HepG2 (cell line): ENCODE data around the gene SMYD4. TPM values are rescaled to one million over a fixed set of nuclear protein-coding genes. Genes with fewer than 3 reads are reported as not detected.
A peak's percentile ranks its signal among the peaks of the same experiment; 100 is the strongest.

Experiments used
- ATAC-seq: fragments of 200-7000 bp; cut with Tn5 transposase; 3 replicates; pipeline ENCODE4 v1.9.1; 2020; ENCODE audit warnings: mild to moderate bottlenecking, moderate library complexity
- BruUV-seq: library from RNA; stranded (reverse); fragments of 400-500 nt; replicated peaks from 2 replicates; lab custom pipeline; 2021; lab: Mats Ljungman, UMichigan
- CTCF ChIA-PET: fragments of 300-600 bp; formaldehyde crosslinking; extraction: SDS; loops from one replicate; lab custom pipeline; 2021; ENCODE audit warnings: low total read pairs, inconsistent platforms, low intra/inter-chr PET ratio; lab: Yijun Ruan, JAX
- POLR2A ChIA-PET: fragments of 350-600 bp; sonication (Branson Sonifier 250); formaldehyde crosslinking; loops from one replicate; lab custom pipeline; 2020; ENCODE audit warnings: antibody characterized with exemption, inconsistent platforms; lab: Yijun Ruan, JAX
- DNase-seq: peaks from one replicate; pipeline ENCODE4 v3.0.0-alpha.2; 2015; ENCODE audit warnings: low spot score
- FAIRE-seq: peaks from 3 replicates; lab custom pipeline; 2011; peaks lifted over from hg19 to GRCh38; lab: Jason Lieb, UNC
- H2AFZ ChIP-seq: one replicate; pipeline ENCODE4 v1.6.1; 2011; ENCODE audit warnings: low read length, inconsistent platforms
- H3K27ac ChIP-seq: fragments of 300-600 bp; 3 replicates; pipeline ENCODE4 v1.8.0; 2011; ENCODE audit warnings: mixed run types, mild to moderate bottlenecking, mixed read lengths, low read length, inconsistent platforms; ENCODE audit not compliant: insufficient read depth; ENCODE audit errors: extremely low read length
- H3K27me3 ChIP-seq, 2 experiments: fragments of 200-600 bp in 1 of 2; 2 replicates in 1 of 2; 3 replicates in 1 of 2; pipeline versions ENCODE4 v1.6.0 to v1.8.0; 2011; ENCODE audit warnings: low read length in 2 of 2, mild to moderate bottlenecking in 2 of 2, moderate library complexity in 2 of 2, inconsistent platforms in 1 of 2; ENCODE audit not compliant: insufficient read depth in 2 of 2, control insufficient read depth in 1 of 2
- H3K36me3 ChIP-seq, 2 experiments: fragments of 200-600 bp in 1 of 2; replicated peaks in 1 of 2; 2 replicates in 1 of 2; 3 replicates in 1 of 2; pipeline versions ENCODE4 v1.5.1 to v1.8.0; 2011; ENCODE audit warnings: low read length in 2 of 2, inconsistent platforms in 1 of 2; ENCODE audit not compliant: insufficient read depth in 2 of 2, control insufficient read depth in 1 of 2
- H3K4me1 ChIP-seq: 2 replicates; pipeline ENCODE4 v1.5.1; 2012; ENCODE audit warnings: low read length, inconsistent platforms; ENCODE audit not compliant: insufficient read depth
- H3K4me2 ChIP-seq: 2 replicates; pipeline ENCODE4 v1.6.0; 2011; ENCODE audit warnings: low read depth, low read length, inconsistent platforms
- H3K4me3 ChIP-seq, 3 experiments: fragments of 200-600 bp in 1 of 3; sonication (generic), shearing (Covaris generic) in 1 of 3; replicated peaks in 1 of 3; 2 replicates each; pipeline ENCODE4 v1.5.1; 2011 to 2016; ENCODE audit warnings: low read length in 3 of 3, inconsistent platforms in 2 of 3, low read depth in 2 of 3, mild to moderate bottlenecking in 2 of 3, control low read depth in 1 of 3, mixed read lengths in 1 of 3; ENCODE audit not compliant: insufficient read depth in 1 of 3
- H3K79me2 ChIP-seq: one replicate; pipeline ENCODE4 v1.6.1; 2011; ENCODE audit warnings: low read length, inconsistent platforms; ENCODE audit not compliant: insufficient read depth
- H3K9ac ChIP-seq: 2 replicates; pipeline ENCODE4 v1.6.0; 2011; ENCODE audit warnings: mild to moderate bottlenecking, low read depth, low read length, inconsistent platforms; ENCODE audit not compliant: insufficient read depth
- H3K9me3 ChIP-seq: 2 replicates; pipeline ENCODE4 v1.5.1; 2012; ENCODE audit warnings: mild to moderate bottlenecking, low read length
- H4K20me1 ChIP-seq: 2 replicates; pipeline ENCODE4 v1.6.0; 2011; ENCODE audit warnings: inconsistent platforms, mild to moderate bottlenecking, low read length, moderate library complexity; ENCODE audit not compliant: insufficient read depth
- CREBL2 ChIP-seq: sonication (generic); formaldehyde crosslinking; IDR thresholded peaks from 2 replicates; pipeline ENCODE4 v1.8.1; 2023; ENCODE audit warnings: missing genetic modification reagents, mild to moderate bottlenecking, borderline replicate concordance
- FOSL1 ChIP-seq: sonication (generic); formaldehyde crosslinking; IDR thresholded peaks from 2 replicates; pipeline ENCODE4 v1.9.0; 2021; ENCODE audit warnings: missing genetic modification reagents, borderline replicate concordance
- HNF1A ChIP-seq, 2 experiments: sonication (generic) in 1 of 2; formaldehyde crosslinking in 1 of 2; IDR thresholded peaks; 2 replicates each; pipeline versions ENCODE4 v1.4.0 to v1.6.1; 2016 to 2020; ENCODE audit warnings: borderline replicate concordance in 1 of 2, low read depth in 1 of 2, mild to moderate bottlenecking in 1 of 2, missing genetic modification reagents in 1 of 2
- LCORL ChIP-seq, 2 experiments: fragments of 450-650 bp in 1 of 2; sonication (generic) in 1 of 2; formaldehyde crosslinking in 1 of 2; IDR thresholded peaks; 2 replicates each; pipeline versions ENCODE4 v1.5.0 to v1.6.1; 2017 to 2020; ENCODE audit warnings: antibody characterized with exemption in 1 of 2, missing genetic modification reagents in 1 of 2
- NONO ChIP-seq, 2 experiments: fragments of 450-650 bp in 1 of 2; sonication (generic) in 1 of 2; formaldehyde crosslinking in 1 of 2; IDR thresholded peaks in 1 of 2; conservative IDR thresholded peaks in 1 of 2; 2 replicates each; pipeline versions ENCODE4 v1.6.1 to v1.8.0; 2017 to 2022; ENCODE audit warnings: mild to moderate bottlenecking in 1 of 2, missing genetic modification reagents in 1 of 2, moderate library complexity in 1 of 2
- ZBTB8A ChIP-seq: sonication (generic); formaldehyde crosslinking; IDR thresholded peaks from 2 replicates; pipeline ENCODE4 v1.4.0; 2020; ENCODE audit warnings: mild to moderate bottlenecking, low read depth, missing genetic modification reagents, borderline replicate concordance
- ZFP36L1 ChIP-seq: sonication (generic); formaldehyde crosslinking; IDR thresholded peaks from 2 replicates; pipeline ENCODE4 v1.8.0; 2022; ENCODE audit warnings: mild to moderate bottlenecking, missing genetic modification reagents, moderate library complexity
- ZNF225 ChIP-seq: sonication (generic); formaldehyde crosslinking; IDR thresholded peaks from 2 replicates; pipeline ENCODE4 v1.4.0; 2020; ENCODE audit warnings: mild to moderate bottlenecking, missing genetic modification reagents
- ZNF296 ChIP-seq: sonication (generic); formaldehyde crosslinking; conservative IDR thresholded peaks from 2 replicates; pipeline ENCODE4 v1.5.0; 2020; ENCODE audit warnings: mild to moderate bottlenecking, missing genetic modification reagents
- ZNF317 ChIP-seq: sonication (generic); formaldehyde crosslinking; IDR thresholded peaks from 2 replicates; pipeline ENCODE4 v1.5.0; 2020; ENCODE audit warnings: mild to moderate bottlenecking, missing genetic modification reagents
- ZNF430 ChIP-seq: sonication (generic); formaldehyde crosslinking; IDR thresholded peaks from 2 replicates; pipeline ENCODE4 v1.9.0; 2021; ENCODE audit warnings: mild to moderate bottlenecking, missing genetic modification reagents
- ZNF572 ChIP-seq: sonication (generic); formaldehyde crosslinking; IDR thresholded peaks from 2 replicates; pipeline ENCODE4 v1.5.1; 2020; ENCODE audit warnings: mild to moderate bottlenecking, missing genetic modification reagents
- ZNF710 ChIP-seq: sonication (generic); formaldehyde crosslinking; IDR thresholded peaks from 2 replicates; pipeline ENCODE4 v1.5.0; 2020; ENCODE audit warnings: mild to moderate bottlenecking, missing genetic modification reagents, borderline replicate concordance
- ZNF746 ChIP-seq: sonication (generic); formaldehyde crosslinking; IDR thresholded peaks from 2 replicates; pipeline ENCODE4 v1.8.0; 2022; ENCODE audit warnings: mild to moderate bottlenecking, missing genetic modification reagents
- WGBS: methylation state at CpG from one replicate; pipeline ENCODE4 v1.1.6; 2017; ENCODE audit warnings: low lambda C conversion rate; 5-methylcytosine and 5-hydroxymethylcytosine counted together
- in situ Hi-C: cut with HindIII; loops from 2 replicates; pipeline ENCODE4 v1.10.0; 2017; ENCODE audit warnings: low pct_unique_long_range_greater_than_20kb; ENCODE audit not compliant: extremely low pct_ligation_motif_present
- intact Hi-C: fragments of 100-400 bp; cut with micrococcal nuclease; formaldehyde crosslinking; loops from one replicate; pipeline ENCODE4 v1.10.0; 2022; ENCODE audit not compliant: unreplicated experiment
- polyA plus RNA-seq, 8 experiments: library from polyadenylated mRNA; depleted of rRNA in 3 of 8; stranded (reverse) in 7 of 8; unstranded in 1 of 8; fragments of >200 nt; fragmentation: Illumina TruSeq in 4 of 8; extraction: Trizol in 4 of 8; gene quantifications; 2 replicates each; pipeline versions ENCODE4 v1.2.1 to v1.2.3, GENCODE V29; 2011 to 2016; ENCODE audit warnings: low read depth in 4 of 8, missing spikeins in 1 of 8, mixed read lengths in 1 of 8; ENCODE audit not compliant: insufficient read depth in 1 of 8
- total RNA-seq, 5 experiments: library from RNA; depleted of rRNA; stranded (reverse); fragments of >200 nt; fragmentation: Illumina TruSeq; extraction: Trizol; gene quantifications; 2 replicates each; pipeline ENCODE4 v1.2.3, GENCODE V29; 2016; ENCODE audit warnings: low read depth in 1 of 5

SMYD4 gene
- total and polyA plus RNA-seq, 2 of the 13 experiments (the other 11 are each of a cell fraction or from before 2014, with no cell fraction given): 7.4 to 11.3 TPM

- TF ChIP-seq FOSL1 (CRISPR knock-in tag) (no peak), ZFP36L1 (CRISPR knock-in tag) (no peak), HNF1A (IDR thresholded peaks at IDR 0.05; ENCODE audit: low read depth) (no peak), HNF1A (CRISPR knock-in tag; IDR thresholded peaks at IDR 0.05; ENCODE audit: borderline replicate concordance) (no peak)
- TF ChIP-seq, all 625 proteins: peak for 69
These were observed 93.8 kb downstream of the SMYD4 start (continued) for GRCh38 chr17:1735834-1736347.

- ATAC-seq (no peak), FAIRE-seq (no peak), DNase-seq (no peak)
- POLR2A ChIA-PET: interaction anchor here (1.6 to 4.3 kb wide), 9 partner anchors 9 to 76 kb away, joined by 12 to 283 read pairs (median 47); partner anchors contain the start of genes SERPINF1 and WDR81
- Histone ChIP-seq H3K4me1 (peaks cover 48% of the 10 kb centered on the region), H3K9me3 (no peaks in the 10 kb centered on the region), H3K79me2 (peaks cover 3% of the 10 kb centered on the region), H3K9ac (peak overlapping the region; percentile 69), H2AFZ (no peak overlapping the region), H3K27me3 (no peaks in the 10 kb centered on the region), H3K27ac (peak overlapping the region; percentile 83), H3K4me3 (peak overlapping the region in 2 of 3 experiments; percentile 57 to 60; a peak in 4 of 6 replicates), H3K4me2 (peak overlapping the region; percentile 75), H3K36me3 (peaks cover 5% of the 10 kb centered on the region in 2 experiments; a peak in 4 of 5 replicates), H4K20me1 (no peaks in the 10 kb centered on the region)
- intact Hi-C loops: no loop called here
- WGBS: 88% methylated on average over 8 of the region's 10 CpGs
- in situ Hi-C loops: no loop called here
- CTCF ChIA-PET: no interaction called here
- BruUV-seq: no TSS peak
- TF ChIP-seq ZNF317 (CRISPR knock-in tag) (0 out of 2 replicates have a peak, but pooled peaks have one; percentile 13), CREBL2 (CRISPR knock-in tag) (no peak), ZBTB8A (CRISPR knock-in tag) (no peak), ZNF572 (CRISPR knock-in tag) (0 out of 2 replicates have a peak, but pooled peaks have one; percentile 40), ZNF746 (CRISPR knock-in tag) (no peak), NONO (IDR thresholded peaks at IDR 0.05) (no peak), NONO (CRISPR knock-in tag; conservative IDR thresholded peaks at IDR 0.05) (0 out of 2 replicates have a peak, but pooled peaks have one; percentile 6), ZNF430 (CRISPR knock-in tag) (peak; percentile 22; the same call in 1 of the 2 replicates), ZNF225 (CRISPR knock-in tag) (0 out of 2 replicates have a peak, but pooled peaks have one; percentile 5), ZNF296 (CRISPR knock-in tag) (no peak), LCORL (IDR thresholded peaks at IDR 0.05) (no peak), LCORL (CRISPR knock-in tag; IDR thresholded peaks at IDR 0.05) (0 out of 2 replicates have a peak, but pooled peaks have one; percentile 1), ZNF710 (CRISPR knock-in tag) (0 out of 2 replicates have a peak, but pooled peaks have one; percentile 22)
These were observed 94.3 kb downstream of the SMYD4 start for GRCh38 chr17:1735418-1735817.
